Thyroid gland (tissue), 4 donors: ENCODE data around the gene ABHD12. TPM values are rescaled to one million over a fixed set of nuclear protein-coding genes. Genes with fewer than 3 reads are reported as not detected.
"Not testable (repeated sequence)": the region's sequence is repeated elsewhere in the genome, so short reads cannot be mapped to it uniquely, and the experiment has no call there.

ENCODE experiments used
- DNase-seq, 2 donors: peaks; one replicate each; pipeline ENCODE4 v3.0.0-alpha.2; 2019
- H3K27ac ChIP-seq, 3 donors: fragments of 200-600 bp; sonication (generic); 1 replicate in 2 of 3; 2 replicates in 1 of 3; pipeline ENCODE4 v1.5.1; 2016 to 2019; ENCODE audit warnings: mild to moderate bottlenecking in 1 of 3, moderate library complexity in 1 of 3
- H3K27me3 ChIP-seq: fragments of 200-600 bp; sonication (generic); one replicate; pipeline ENCODE4 v1.5.1; 2019
- H3K36me3 ChIP-seq, 2 donors: fragments of 200-600 bp; sonication (generic); one replicate each; pipeline ENCODE4 v1.5.1; 2016 to 2019
- H3K4me1 ChIP-seq, 2 donors: fragments of 200-600 bp; sonication (generic); one replicate each; pipeline ENCODE4 v1.5.1; 2017 to 2019
- H3K4me3 ChIP-seq, 3 donors: fragments of 200-600 bp; sonication (generic); replicated peaks in 1 of 3; 1 replicate in 2 of 3; 2 replicates in 1 of 3; pipeline ENCODE4 v1.5.1; 2016; ENCODE audit warnings: mild to moderate bottlenecking in 1 of 3
- H3K9me3 ChIP-seq: fragments of 200-600 bp; sonication (generic); one replicate; pipeline ENCODE4 v1.5.1; 2017
- CTCF ChIP-seq, 6 experiments: fragments of 200-600 bp in 3 of 6; fragments of 450-650 bp in 3 of 6; sonication (generic) in 3 of 6; IDR thresholded peaks; one replicate each; pipeline ENCODE4 v1.5.1; 2016 to 2019; ENCODE audit warnings: antibody characterized with exemption in 6 of 6, mild to moderate bottlenecking in 2 of 6, inconsistent platforms in 1 of 6, moderate library complexity in 1 of 6
- POLR2A ChIP-seq, 2 donors: fragments of 450-650 bp; IDR thresholded peaks; one replicate each; pipeline ENCODE4 v1.6.1; 2017; ENCODE audit warnings: antibody characterized with exemption in 2 of 2, mild to moderate bottlenecking in 2 of 2, moderate library complexity in 1 of 2
- WGBS, 2 donors: methylation state at CpG; one replicate each; pipeline ENCODE4 v1.1.5; 2017; 5-methylcytosine and 5-hydroxymethylcytosine counted together
- intact Hi-C: fragments of 100-400 bp; cut with DNase I; formaldehyde crosslinking; loops from one replicate; pipeline ENCODE4 v1.15.1; 2023
- total RNA-seq, 4 donors: library from RNA; depleted of rRNA; stranded (reverse); fragments of >200 nt; gene quantifications; one replicate each; pipeline ENCODE4 v1.2.3, GENCODE V29; 2016

The ABHD12 gene
- total RNA-seq, 4 donors from 2014 or later, result 103 to 212 (median 179) TPM

- H3K9me3 ChIP-seq, result no peaks in the 10 kb centered on the region
- peaks cover 37 to 41% of the 10 kb centered on the region in 2 donors for H3K36me3 ChIP-seq
- H3K4me3 ChIP-seq, result no peak overlapping the region
- TF ChIP-seq CTCF (IDR thresholded peaks at IDR 0.05) (no peak), POLR2A (IDR thresholded peaks at IDR 0.05) (no peak)
- no peak for DNase-seq
- no peaks in the 10 kb centered on the region for H3K27me3 ChIP-seq
- 86 to 91% methylated on average over 11 of the region's 11 CpGs for WGBS, 2 donors
- H3K27ac ChIP-seq, result no peak overlapping the region
- H3K4me1 ChIP-seq, result no peaks in the 10 kb centered on the region
- intact Hi-C loops, result no loop called here
Measured at GRCh38 chr20:25269057-25269832, 121.4 kb downstream of the ABHD12 start.

- H3K36me3 ChIP-seq, intact Hi-C loops, H3K27ac ChIP-seq, H3K4me3 ChIP-seq, H3K27me3 ChIP-seq, H3K9me3 ChIP-seq, DNase-seq: not testable (repeated sequence)
- WGBS, 2 donors, result 96% methylated on average over 16 of the region's 16 CpGs
- peaks cover 6 to 15% of the 10 kb centered on the region in 2 donors for H3K4me1 ChIP-seq
Measured at GRCh38 chr20:25260770-25261437, 129.7 kb downstream of the ABHD12 start.

GRCh38 chr20:25259788-25260254 lies 130.8 kb downstream of the ABHD12 start:
- H3K4me3 ChIP-seq, result no peak overlapping the region
- no peak overlapping the region for H3K27ac ChIP-seq
- TF ChIP-seq POLR2A (IDR thresholded peaks at IDR 0.05) (no peak), CTCF (IDR thresholded peaks at IDR 0.05) (no peak)
- no peaks in the 10 kb centered on the region for H3K9me3 ChIP-seq
- peaks cover 17 to 26% of the 10 kb centered on the region in 2 donors for H3K4me1 ChIP-seq
- no peaks in the 10 kb centered on the region for H3K27me3 ChIP-seq
- peaks cover 0 to 2% of the 10 kb centered on the region in 2 donors for H3K36me3 ChIP-seq
- no peak for DNase-seq
- WGBS, 2 donors, result 97 to 98% methylated on average over 9 of the region's 9 CpGs
- intact Hi-C loops, result no loop called here

GRCh38 chr20:25259358-25259757 lies 131.3 kb downstream of the ABHD12 start:
- Histone ChIP-seq H3K4me3 (no peak overlapping the region), H3K9me3 (no peaks in the 10 kb centered on the region), H3K27me3 (no peaks in the 10 kb centered on the region), H3K27ac (no peak overlapping the region), H3K4me1 (peaks cover 22 to 30% of the 10 kb centered on the region in 2 donors), H3K36me3 (peaks cover 0 to 2% of the 10 kb centered on the region in 2 donors)
- TF ChIP-seq CTCF (IDR thresholded peaks at IDR 0.05), result no peak
- no peak for TF ChIP-seq POLR2A (IDR thresholded peaks at IDR 0.05)
- DNase-seq, result no peak
- WGBS, 2 donors, result 95 to 97% methylated on average over 12 of the region's 12 CpGs
- intact Hi-C loops, result no loop called here

- H3K36me3 ChIP-seq, result peaks cover 0 to 2% of the 10 kb centered on the region in 2 donors
- H3K4me1 ChIP-seq, result peaks cover 26 to 33% of the 10 kb centered on the region in 2 donors
- H3K9me3 ChIP-seq, result no peaks in the 10 kb centered on the region
- 86 to 91% methylated on average over 4 of the region's 4 CpGs for WGBS, 2 donors
- H3K4me3 ChIP-seq, result no peak overlapping the region
- no peaks in the 10 kb centered on the region for H3K27me3 ChIP-seq
- no peak for TF ChIP-seq CTCF (IDR thresholded peaks at IDR 0.05)
- no peak for TF ChIP-seq POLR2A (IDR thresholded peaks at IDR 0.05)
- no peak for DNase-seq
- H3K27ac ChIP-seq, result no peak overlapping the region
- intact Hi-C loops, result no loop called here
Measured at GRCh38 chr20:25258828-25259227, 131.8 kb downstream of the ABHD12 start.
